PC-9 (cell line): ENCODE results near the gene PHC2. TPM values are rescaled to one million over a fixed set of nuclear protein-coding genes. Genes with fewer than 3 reads are reported as not detected.

Source experiments
- BruUV-seq: library from RNA; stranded (reverse); fragments of 400-500 nt; replicated peaks from 2 replicates; lab custom pipeline; 2021; lab: Mats Ljungman, UMichigan
- CTCF ChIA-PET: fragments of 300-600 bp; sonication (Branson Sonifier 250); formaldehyde crosslinking; loops from one replicate; lab custom pipeline; 2022; ENCODE audit warnings: antibody characterized with exemption; lab: Charles Lee
- POLR2A ChIA-PET: fragments of 300-600 bp; sonication (Branson Sonifier 250); formaldehyde crosslinking; loops from one replicate; lab custom pipeline; 2022; ENCODE audit warnings: antibody characterized with exemption; ENCODE audit not compliant: unreplicated experiment; lab: Charles Lee
- DNase-seq, 2 experiments: peaks; one replicate each; pipeline versions ENCODE4 v3.0.0 to v3.0.0-alpha.2; 2015 to 2022; ENCODE audit warnings: mixed read lengths in 1 of 2
- H2AFZ ChIP-seq: fragments of 200-600 bp; sonication (generic); 2 replicates; pipeline ENCODE4 v1.8.1; 2017; ENCODE audit warnings: antibody characterized with exemption
- H3F3A ChIP-seq: fragments of 200-600 bp; sonication (generic); 2 replicates; pipeline ENCODE4 v1.8.1; 2017; ENCODE audit warnings: antibody characterized with exemption, mild to moderate bottlenecking, low read depth; ENCODE audit not compliant: insufficient read depth
- H3K27ac ChIP-seq: fragments of 200-600 bp; sonication (generic); 2 replicates; pipeline ENCODE4 v1.6.1; 2016; ENCODE audit warnings: mixed run types
- H3K27me3 ChIP-seq: fragments of 200-600 bp; sonication (generic); 2 replicates; pipeline ENCODE4 v1.6.1; 2016; ENCODE audit warnings: low read depth, mixed run types; ENCODE audit not compliant: insufficient read depth
- H3K36me3 ChIP-seq: fragments of 200-600 bp; sonication (generic); 2 replicates; pipeline ENCODE4 v1.6.1; 2016; ENCODE audit warnings: low read depth, mixed run types
- H3K4me1 ChIP-seq: fragments of 200-600 bp; sonication (generic); replicated peaks from 2 replicates; pipeline ENCODE4 v1.6.1; 2016; ENCODE audit warnings: mixed run types; ENCODE audit not compliant: insufficient read depth
- H3K4me2 ChIP-seq: fragments of 200-600 bp; sonication (generic); 2 replicates; pipeline ENCODE4 v1.6.1; 2017; ENCODE audit warnings: mixed run types
- H3K4me3 ChIP-seq: fragments of 200-600 bp; sonication (generic); 2 replicates; pipeline ENCODE4 v1.6.1; 2016; ENCODE audit warnings: mixed run types
- H3K79me2 ChIP-seq: fragments of 200-600 bp; sonication (generic); 2 replicates; pipeline ENCODE4 v1.6.1; 2017; ENCODE audit warnings: low read depth, mixed run types
- H3K9me2 ChIP-seq: fragments of 200-600 bp; sonication (generic); 2 replicates; pipeline ENCODE4 v1.8.1; 2017; ENCODE audit warnings: mild to moderate bottlenecking; ENCODE audit not compliant: insufficient read depth
- H3K9me3 ChIP-seq: fragments of 200-600 bp; sonication (generic); 2 replicates; pipeline ENCODE4 v1.8.1; 2016; ENCODE audit warnings: low read depth; ENCODE audit not compliant: insufficient read depth
- H4K20me1 ChIP-seq: fragments of 200-600 bp; sonication (generic); 2 replicates; pipeline ENCODE4 v1.8.1; 2017; ENCODE audit not compliant: insufficient read depth
- EZH2 ChIP-seq: fragments of 200-600 bp; sonication (generic); IDR thresholded peaks from 2 replicates; pipeline ENCODE4 v1.8.0; 2017; ENCODE audit warnings: antibody characterized with exemption, low read depth
- intact Hi-C: fragments of 100-400 bp; cut with micrococcal nuclease; formaldehyde crosslinking; loops from one replicate; pipeline ENCODE4 v1.10.0; 2022; ENCODE audit not compliant: unreplicated experiment
- total RNA-seq: library from RNA; stranded (reverse); gene quantifications from 2 replicates; pipeline ENCODE4 v1.2.3, GENCODE V29; 2021
- TF ChIP-seq, protein P1 (sequence below): fragments of 200-600 bp; sonication (generic); conservative IDR thresholded peaks from 2 replicates; pipeline ENCODE4 v1.6.1; 2017; ENCODE audit warnings: mixed run types, antibody characterized with exemption, mild to moderate bottlenecking, moderate library complexity

Gene PHC2
- total RNA-seq, 1 experiment from 2014 or later = 48.1 TPM

DNA sequence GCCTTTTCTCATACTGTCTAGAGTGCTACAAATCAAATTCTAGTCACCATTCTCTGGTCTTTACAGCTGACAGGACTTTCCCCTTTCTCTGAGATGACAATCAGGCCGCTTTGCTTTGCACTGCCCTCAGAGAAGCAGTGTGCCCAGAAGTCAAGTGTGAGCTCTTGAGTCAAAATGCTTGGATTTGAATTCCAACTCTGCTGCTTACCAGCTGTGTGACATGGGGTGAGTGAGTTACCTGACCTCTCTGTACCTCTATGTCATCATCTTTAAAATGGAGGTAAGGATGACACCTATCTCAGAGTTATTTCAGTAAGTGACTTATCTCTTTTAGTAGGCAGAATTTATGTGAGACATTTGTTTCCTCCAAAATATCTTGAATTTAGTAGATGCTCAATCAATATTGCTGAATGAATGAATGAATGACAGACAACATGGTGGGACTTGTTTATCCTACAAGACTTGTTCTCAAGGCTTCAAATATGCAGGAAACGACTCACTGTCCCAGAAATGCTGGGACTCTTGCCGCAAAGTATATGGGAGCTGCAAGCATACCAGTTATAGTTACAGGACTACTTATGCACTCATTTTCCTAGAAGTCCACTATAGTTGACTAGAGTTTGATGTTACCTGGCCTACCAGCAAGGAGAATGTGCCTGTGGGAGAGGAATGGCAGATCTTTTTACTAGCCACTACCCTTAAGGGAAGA, 71.9 kb downstream of the PHC2 start:
- Histone ChIP-seq H4K20me1 (no peaks in the 10 kb centered on the region), H3K27ac (peak overlapping the region; percentile 50), H3K27me3 (no peaks in the 10 kb centered on the region), H2AFZ (no peak overlapping the region), H3K4me2 (0 out of 2 replicates have a peak overlapping the region, but pooled peaks have one; percentile 10), H3K79me2 (no peaks in the 10 kb centered on the region), H3K9me3 (no peaks in the 10 kb centered on the region), H3K4me3 (no peak overlapping the region), H3F3A (peaks cover 16% of the 10 kb centered on the region; the same call in 1 of the 2 replicates), H3K9me2 (no peaks in the 10 kb centered on the region), H3K36me3 (0 out of 2 replicates have a peak, but pooled peaks cover 5% of the 10 kb centered on the region), H3K4me1 (peaks cover 20% of the 10 kb centered on the region)
- intact Hi-C loops = no loop called here
- CTCF ChIA-PET = no interaction called here
- TF ChIP-seq, protein P1, sequence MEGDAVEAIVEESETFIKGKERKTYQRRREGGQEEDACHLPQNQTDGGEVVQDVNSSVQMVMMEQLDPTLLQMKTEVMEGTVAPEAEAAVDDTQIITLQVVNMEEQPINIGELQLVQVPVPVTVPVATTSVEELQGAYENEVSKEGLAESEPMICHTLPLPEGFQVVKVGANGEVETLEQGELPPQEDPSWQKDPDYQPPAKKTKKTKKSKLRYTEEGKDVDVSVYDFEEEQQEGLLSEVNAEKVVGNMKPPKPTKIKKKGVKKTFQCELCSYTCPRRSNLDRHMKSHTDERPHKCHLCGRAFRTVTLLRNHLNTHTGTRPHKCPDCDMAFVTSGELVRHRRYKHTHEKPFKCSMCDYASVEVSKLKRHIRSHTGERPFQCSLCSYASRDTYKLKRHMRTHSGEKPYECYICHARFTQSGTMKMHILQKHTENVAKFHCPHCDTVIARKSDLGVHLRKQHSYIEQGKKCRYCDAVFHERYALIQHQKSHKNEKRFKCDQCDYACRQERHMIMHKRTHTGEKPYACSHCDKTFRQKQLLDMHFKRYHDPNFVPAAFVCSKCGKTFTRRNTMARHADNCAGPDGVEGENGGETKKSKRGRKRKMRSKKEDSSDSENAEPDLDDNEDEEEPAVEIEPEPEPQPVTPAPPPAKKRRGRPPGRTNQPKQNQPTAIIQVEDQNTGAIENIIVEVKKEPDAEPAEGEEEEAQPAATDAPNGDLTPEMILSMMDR = no peak
- TF ChIP-seq EZH2 = no peak
- BruUV-seq = no TSS peak
- POLR2A ChIA-PET = no interaction called here
- DNase-seq = no peak

DNA sequence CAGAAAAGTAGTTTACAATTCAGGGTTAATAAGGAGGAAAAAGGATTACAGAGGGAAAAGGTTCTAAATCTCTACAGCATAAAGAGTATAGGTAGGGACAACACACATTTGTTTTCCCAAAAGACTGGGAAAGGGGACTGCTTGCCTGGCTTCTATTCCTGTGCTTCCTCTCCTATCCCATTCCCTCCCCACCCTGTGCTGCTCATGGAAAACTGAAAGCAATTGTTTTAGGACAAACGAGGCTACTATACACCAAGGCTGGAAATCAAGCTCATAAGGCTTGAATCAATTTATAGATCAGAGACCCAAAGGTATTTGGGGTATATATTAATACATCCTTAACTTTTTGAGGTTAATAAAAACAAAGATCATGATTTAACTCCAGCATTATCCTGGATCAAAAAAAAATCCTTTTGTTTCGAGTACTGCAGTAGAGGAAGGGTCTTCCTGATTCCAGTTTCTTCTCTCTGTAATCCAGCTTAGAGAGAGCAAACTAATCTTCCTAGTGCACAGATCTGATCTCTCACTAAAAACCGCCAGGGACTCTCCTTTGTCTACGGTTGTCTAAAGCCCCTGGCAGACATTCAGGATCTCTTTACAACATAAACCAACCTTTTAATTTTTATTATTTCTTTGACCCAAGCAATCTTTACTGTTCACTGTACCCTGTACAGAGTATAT, 72.6 kb downstream of the PHC2 start:
- Histone ChIP-seq H3K27me3 (no peaks in the 10 kb centered on the region), H3K4me1 (peaks cover 20% of the 10 kb centered on the region), H4K20me1 (no peaks in the 10 kb centered on the region), H3K9me3 (no peaks in the 10 kb centered on the region), H3K4me3 (no peak overlapping the region), H3K36me3 (0 out of 2 replicates have a peak, but pooled peaks cover 5% of the 10 kb centered on the region), H3F3A (peaks cover 16% of the 10 kb centered on the region; the same call in 1 of the 2 replicates), H3K9me2 (no peaks in the 10 kb centered on the region), H3K79me2 (no peaks in the 10 kb centered on the region), H3K27ac (no peak overlapping the region), H3K4me2 (no peak overlapping the region), H2AFZ (no peak overlapping the region)
- ChIA-PET CTCF (no interaction called here), POLR2A (no interaction called here)
- no peak for DNase-seq
- no TSS peak for BruUV-seq
- intact Hi-C loops = no loop called here
- TF ChIP-seq, protein P1 = no peak
- TF ChIP-seq EZH2 = no peak

DNA sequence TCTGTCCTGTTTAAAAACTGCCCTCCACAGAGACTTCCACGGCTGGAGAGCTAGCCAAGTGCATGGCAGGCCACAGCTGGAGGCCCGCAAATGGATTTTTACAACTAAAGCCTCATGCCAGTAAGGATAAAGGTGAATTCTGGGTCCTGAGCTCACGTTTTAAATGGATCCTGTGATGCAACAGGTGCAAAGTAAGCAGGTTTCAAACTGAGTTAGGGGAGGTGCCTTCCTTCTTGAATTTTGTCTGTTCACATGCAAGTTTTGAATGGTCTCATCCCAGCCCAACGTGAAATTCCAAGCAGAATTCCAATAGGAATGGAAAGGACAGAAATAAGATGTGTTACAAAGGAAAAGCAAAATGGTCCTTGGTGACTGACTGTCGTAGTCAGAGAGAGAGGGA, 73.8 kb downstream of the PHC2 start:
- Histone ChIP-seq H3K4me1 (peaks cover 28% of the 10 kb centered on the region), H3K4me3 (no peak overlapping the region), H3K9me2 (no peaks in the 10 kb centered on the region), H3K27me3 (no peaks in the 10 kb centered on the region), H3K27ac (no peak overlapping the region), H4K20me1 (no peaks in the 10 kb centered on the region), H3K36me3 (0 out of 2 replicates have a peak, but pooled peaks cover 5% of the 10 kb centered on the region), H3K79me2 (no peaks in the 10 kb centered on the region), H3K9me3 (no peaks in the 10 kb centered on the region), H2AFZ (no peak overlapping the region), H3F3A (peaks cover 23% of the 10 kb centered on the region; the same call in 1 of the 2 replicates), H3K4me2 (no peak overlapping the region)
- POLR2A ChIA-PET = no interaction called here
- CTCF ChIA-PET = interaction anchor here (0.6 kb wide), 2 partner anchors 159 to 957 kb away, joined by 3 to 5 read pairs; no protein-coding TSS in a partner anchor
- no peak for DNase-seq
- no TSS peak for BruUV-seq
- intact Hi-C loops = no loop called here
- TF ChIP-seq, protein P1 = no peak
- TF ChIP-seq EZH2 = no peak
